ENCODE results near the gene EFHC1.

DNA sequence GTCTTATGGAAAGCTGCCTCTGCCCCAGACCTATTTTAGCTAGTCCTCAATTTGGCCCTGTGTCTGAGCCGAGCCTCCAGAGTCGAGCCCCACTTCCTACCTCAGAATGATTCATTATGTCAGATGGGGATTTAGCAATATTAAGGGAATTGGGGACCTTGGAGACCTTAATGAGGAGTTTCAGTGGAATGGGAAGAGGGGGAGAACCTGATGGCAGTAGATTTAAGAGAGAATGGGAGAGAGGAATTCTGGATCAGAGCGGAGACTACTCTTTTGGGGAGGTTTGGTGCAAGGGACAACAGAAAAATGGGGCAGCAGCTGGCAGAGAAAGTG is 63.5 kb downstream of the EFHC1 start:
- TF ChIP-seq, protein P1, sequence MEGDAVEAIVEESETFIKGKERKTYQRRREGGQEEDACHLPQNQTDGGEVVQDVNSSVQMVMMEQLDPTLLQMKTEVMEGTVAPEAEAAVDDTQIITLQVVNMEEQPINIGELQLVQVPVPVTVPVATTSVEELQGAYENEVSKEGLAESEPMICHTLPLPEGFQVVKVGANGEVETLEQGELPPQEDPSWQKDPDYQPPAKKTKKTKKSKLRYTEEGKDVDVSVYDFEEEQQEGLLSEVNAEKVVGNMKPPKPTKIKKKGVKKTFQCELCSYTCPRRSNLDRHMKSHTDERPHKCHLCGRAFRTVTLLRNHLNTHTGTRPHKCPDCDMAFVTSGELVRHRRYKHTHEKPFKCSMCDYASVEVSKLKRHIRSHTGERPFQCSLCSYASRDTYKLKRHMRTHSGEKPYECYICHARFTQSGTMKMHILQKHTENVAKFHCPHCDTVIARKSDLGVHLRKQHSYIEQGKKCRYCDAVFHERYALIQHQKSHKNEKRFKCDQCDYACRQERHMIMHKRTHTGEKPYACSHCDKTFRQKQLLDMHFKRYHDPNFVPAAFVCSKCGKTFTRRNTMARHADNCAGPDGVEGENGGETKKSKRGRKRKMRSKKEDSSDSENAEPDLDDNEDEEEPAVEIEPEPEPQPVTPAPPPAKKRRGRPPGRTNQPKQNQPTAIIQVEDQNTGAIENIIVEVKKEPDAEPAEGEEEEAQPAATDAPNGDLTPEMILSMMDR (IDR thresholded peaks at IDR 0.05), result no peak
- no peak for TF ChIP-seq EZH2 (IDR thresholded peaks at IDR 0.05; ENCODE audit: borderline replicate concordance, insufficient read depth, low read depth, low read length, poor library complexity, severe bottlenecking)

Measured in B cell (primary cell).